DMS114 treated with DMSO at 0.1 percent for 48 hours (cell line): Measurements from ENCODE around the gene TM2D3.
"Not testable (repeated sequence)": the region's sequence is repeated elsewhere in the genome, so short reads cannot be mapped to it uniquely, and the experiment has no call there.

ENCODE experiments used
- DNase-seq: peaks from one replicate; lab custom pipeline; 2025; ENCODE audit not compliant: unreplicated experiment; lab: John Stamatoyannopoulos, UW

Gene TM2D3

GRCh38 chr15:101657968-101658784, 6.0 kb upstream of the TM2D3 start:
- DNase-seq, result no peak

GRCh38 chr15:101657171-101657570, 5.0 kb upstream of the TM2D3 start:
- no peak for DNase-seq

- not testable (repeated sequence) for DNase-seq
These were observed 2.6 kb upstream of the TM2D3 start for GRCh38 chr15:101654624-101655337.

- DNase-seq, result no peak
These were observed 2.0 kb upstream of the TM2D3 start for GRCh38 chr15:101654171-101654570.

GRCh38 chr15:101652786-101653430, 727 bp upstream of the TM2D3 start:
- no peak for DNase-seq

GRCh38 chr15:101651554-101652097, 555 bp downstream of the TM2D3 start:
- DNase-seq, result no peak

- no peak for DNase-seq
These were observed 2.0 kb downstream of the TM2D3 start for GRCh38 chr15:101650145-101650544.

- no peak for DNase-seq
These were observed 3.8 kb downstream of the TM2D3 start for GRCh38 chr15:101648356-101648755.

GRCh38 chr15:101647251-101647650, 4.9 kb downstream of the TM2D3 start:
- DNase-seq, result peak; percentile 20

GRCh38 chr15:101646672-101647071, 5.5 kb downstream of the TM2D3 start:
- no peak for DNase-seq

- peak; percentile 54 for DNase-seq
These were observed 9.8 kb downstream of the TM2D3 start for GRCh38 chr15:101642361-101642760.

GRCh38 chr15:101641894-101642293, 10.3 kb downstream of the TM2D3 start:
- DNase-seq, result no peak

GRCh38 chr15:101641129-101641764, 10.9 kb downstream of the TM2D3 start:
- peak; percentile 78 for DNase-seq

- DNase-seq, result no peak
These were observed 12.5 kb downstream of the TM2D3 start for GRCh38 chr15:101639667-101640066.

GRCh38 chr15:101637919-101638318, 14.3 kb downstream of the TM2D3 start:
- DNase-seq, result no peak

GRCh38 chr15:101637516-101637915, 14.7 kb downstream of the TM2D3 start:
- DNase-seq, result no peak

GRCh38 chr15:101637038-101637437, 15.1 kb downstream of the TM2D3 start:
- no peak for DNase-seq

- DNase-seq, result no peak
These were observed 16.0 kb downstream of the TM2D3 start for GRCh38 chr15:101635944-101636727.

- DNase-seq, result no peak
These were observed 18.8 kb downstream of the TM2D3 start for GRCh38 chr15:101633356-101633755.

- not testable (repeated sequence) for DNase-seq
These were observed 25.5 kb downstream of the TM2D3 start for GRCh38 chr15:101626729-101627128.
